HG02763 (cell line): ENCODE data around the gene KRT81.
"Not testable (repeated sequence)": the region's sequence is repeated elsewhere in the genome, so short reads cannot be mapped to it uniquely, and the experiment has no call there.

ENCODE experiments used
- ATAC-seq: cut with Tn5 transposase; IDR thresholded peaks from one replicate; pipeline ENCODE4 v1.9.1; 2021; ENCODE audit warnings: mild to moderate bottlenecking, moderate library complexity; ENCODE audit not compliant: unreplicated experiment

KRT81 gene

GRCh38 chr12:52256584-52256935 is 34.8 kb downstream of the KRT81 start:
- no peak for ATAC-seq

- ATAC-seq, result no peak
Measured at GRCh38 chr12:52255926-52256583, 35.3 kb downstream of the KRT81 start.

- no peak for ATAC-seq
Measured at GRCh38 chr12:52254965-52255751, 36.2 kb downstream of the KRT81 start.

- ATAC-seq, result no peak
Measured at GRCh38 chr12:52254180-52254964, 37.0 kb downstream of the KRT81 start.

- no peak for ATAC-seq
Measured at GRCh38 chr12:52253391-52254179, 37.7 kb downstream of the KRT81 start.

- ATAC-seq, result no peak
Measured at GRCh38 chr12:52252728-52253343, 38.5 kb downstream of the KRT81 start.

GRCh38 chr12:52252175-52252615 is 39.1 kb downstream of the KRT81 start:
- ATAC-seq, result not testable (repeated sequence)

- ATAC-seq, result no peak
Measured at GRCh38 chr12:52251367-52252051, 39.8 kb downstream of the KRT81 start.

- no peak for ATAC-seq
Measured at GRCh38 chr12:52250048-52250990, 41.0 kb downstream of the KRT81 start.

GRCh38 chr12:52249511-52250047 is 41.8 kb downstream of the KRT81 start:
- no peak for ATAC-seq

- ATAC-seq, result no peak
Measured at GRCh38 chr12:52248541-52249461, 42.5 kb downstream of the KRT81 start.

GRCh38 chr12:52247622-52248540 is 43.5 kb downstream of the KRT81 start:
- ATAC-seq, result no peak

- ATAC-seq, result no peak
Measured at GRCh38 chr12:52246720-52247621, 44.4 kb downstream of the KRT81 start.

- ATAC-seq, result no peak
Measured at GRCh38 chr12:52245962-52246569, 45.3 kb downstream of the KRT81 start.
